NCI-H1092 (cell line): ENCODE measurements around the gene CBARP.

Experiments
- DNase-seq: peaks from one replicate; lab custom pipeline; 2025; lab: John Stamatoyannopoulos, UW

CBARP gene, protein sequence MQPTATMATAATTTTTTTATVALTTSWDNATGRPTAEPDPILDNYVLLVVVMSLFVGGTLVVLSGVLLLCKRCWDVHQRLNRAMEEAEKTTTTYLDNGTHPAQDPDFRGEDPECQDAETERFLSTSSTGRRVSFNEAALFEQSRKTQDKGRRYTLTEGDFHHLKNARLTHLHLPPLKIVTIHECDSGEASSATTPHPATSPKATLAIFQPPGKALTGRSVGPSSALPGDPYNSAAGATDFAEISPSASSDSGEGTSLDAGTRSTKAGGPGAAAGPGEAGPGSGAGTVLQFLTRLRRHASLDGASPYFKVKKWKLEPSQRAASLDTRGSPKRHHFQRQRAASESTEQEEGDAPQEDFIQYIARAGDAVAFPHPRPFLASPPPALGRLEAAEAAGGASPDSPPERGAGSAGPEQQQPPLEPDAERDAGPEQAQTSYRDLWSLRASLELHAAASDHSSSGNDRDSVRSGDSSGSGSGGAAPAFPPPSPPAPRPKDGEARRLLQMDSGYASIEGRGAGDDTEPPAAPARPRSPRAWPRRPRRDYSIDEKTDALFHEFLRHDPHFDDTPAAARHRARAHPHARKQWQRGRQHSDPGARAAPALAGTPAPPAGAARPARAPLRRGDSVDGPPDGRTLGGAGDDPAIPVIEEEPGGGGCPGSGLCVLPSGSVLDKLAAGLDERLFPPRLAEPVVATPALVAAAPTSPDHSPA

DNA sequence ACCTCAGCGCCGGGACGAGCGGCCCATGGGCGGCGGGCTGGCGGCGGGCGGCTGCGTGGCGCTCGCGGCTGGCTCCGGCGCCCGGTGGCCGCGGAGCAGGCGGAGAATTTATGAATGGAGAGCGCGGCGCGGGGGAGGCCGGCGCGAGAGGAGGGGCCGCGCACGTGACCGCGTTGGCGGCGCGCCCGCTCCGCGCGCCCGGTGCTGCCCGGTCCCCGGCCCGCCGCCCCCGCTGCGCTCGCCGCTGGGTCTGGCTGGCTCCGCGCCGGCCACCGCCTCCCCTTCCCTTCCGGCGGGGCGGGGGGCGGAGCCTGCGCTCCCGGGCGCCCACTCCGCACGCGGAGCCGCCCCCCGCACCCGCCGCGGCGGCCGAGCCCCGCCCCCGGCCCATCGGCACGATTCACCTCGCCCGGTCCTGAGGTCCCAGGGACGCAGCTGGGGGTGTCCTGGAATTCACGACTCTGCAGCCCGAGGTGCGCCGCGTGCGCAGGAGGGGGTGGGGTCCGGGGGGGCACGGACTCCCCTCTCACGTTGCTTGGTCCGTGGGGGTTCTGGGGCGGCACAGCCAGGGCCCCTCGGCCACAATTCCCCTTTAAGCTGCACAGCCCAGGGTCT is at the start of gene CBARP:
Gene CBARP (minus strand): TSS at position 252 of the 615 bp plus-strand sequence. CDS start 1,905 bp downstream, outside the sequence.
- no peak for DNase-seq

DNA sequence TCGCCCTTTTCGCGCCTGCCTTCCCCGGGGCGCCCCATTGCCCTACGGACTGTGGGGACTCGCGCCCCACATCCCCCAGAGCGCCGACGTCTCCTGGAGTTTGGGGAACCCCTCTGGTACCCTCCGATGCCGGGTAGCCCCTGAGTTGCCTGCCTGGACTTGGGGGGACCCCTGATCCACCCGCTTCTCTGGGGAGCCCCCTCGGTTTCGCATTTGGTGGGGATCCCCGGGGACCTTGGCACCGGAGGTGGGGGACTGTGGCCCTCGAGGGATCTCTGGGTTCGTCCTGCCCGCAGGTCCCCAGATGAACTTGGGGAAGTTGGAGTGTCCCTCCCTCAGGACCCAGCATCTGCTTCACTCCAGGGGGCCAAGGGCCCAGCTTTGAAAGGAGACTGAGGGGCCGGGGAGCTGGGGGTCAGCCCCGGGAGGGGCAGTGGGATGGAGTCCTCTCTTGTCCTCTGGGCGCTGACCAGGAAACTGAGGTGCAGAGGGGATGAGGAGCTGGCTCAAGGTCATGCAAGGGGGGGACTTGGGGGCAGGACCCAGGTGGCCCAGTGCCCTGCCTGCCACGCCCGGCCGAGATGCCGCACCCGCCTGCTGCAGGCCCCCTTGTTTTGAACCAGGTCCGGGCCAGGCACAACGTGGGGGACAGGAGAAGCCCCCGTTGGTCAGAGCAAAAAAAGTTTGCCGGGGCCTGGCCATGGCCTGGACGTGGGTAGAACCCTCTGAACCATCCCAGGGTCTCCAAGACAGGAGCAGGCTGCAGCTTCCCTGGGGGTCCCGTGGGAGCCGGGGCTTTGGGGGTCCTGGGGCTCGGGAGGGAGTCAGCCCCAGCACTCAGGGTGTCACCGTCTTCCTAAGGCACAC is 48.9 kb upstream of the CBARP start:
- no peak for DNase-seq

- DNase-seq: no peak
These were observed 48.0 kb upstream of the CBARP start, which contains the start of gene EFNA2 for GRCh38 chr19:1285737-1286360. Gene EFNA2 (plus strand): TSS chr19:1285873. CDS start chr19:1286169, 296 bp downstream.

DNA sequence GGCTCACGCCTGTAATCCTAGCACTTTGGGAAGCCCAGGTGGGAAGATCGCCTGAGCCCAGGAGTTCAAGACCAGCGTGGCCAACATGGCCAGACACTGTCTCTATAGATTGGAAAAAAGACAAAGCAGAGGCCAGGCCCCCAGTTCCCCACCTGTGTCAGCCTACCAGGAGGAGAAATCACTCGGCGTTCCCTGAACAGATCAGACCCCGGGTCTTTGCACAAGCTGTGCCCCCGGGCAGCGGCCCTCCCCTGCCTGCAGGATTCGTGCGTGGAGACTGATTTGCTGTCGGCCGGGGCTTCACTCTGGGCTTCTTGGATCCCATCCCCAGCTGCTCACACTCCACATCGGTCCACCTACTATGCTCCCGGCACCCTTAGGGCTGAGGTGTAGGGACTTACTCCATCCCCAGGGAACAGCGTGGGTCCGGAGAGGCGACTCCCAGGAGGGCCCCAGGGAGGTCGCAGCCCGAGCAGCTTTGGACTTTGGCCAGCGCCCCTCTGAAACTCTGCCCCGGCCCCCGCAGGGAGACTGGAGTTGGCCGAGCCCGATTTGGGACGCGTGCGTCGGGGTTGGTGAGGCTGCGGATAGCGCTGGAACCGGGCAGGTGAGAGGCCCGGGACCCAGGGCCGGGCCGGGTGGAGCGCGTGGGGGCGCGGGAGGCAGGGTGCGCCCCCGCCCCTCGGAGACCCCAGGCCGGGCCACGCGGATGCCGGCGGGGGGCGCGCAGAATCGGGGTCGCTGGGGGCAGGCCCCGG is 47.4 kb upstream of the CBARP start:
- DNase-seq: no peak

- no peak for DNase-seq
These were observed 46.6 kb upstream of the CBARP start for GRCh38 chr19:1284293-1284978.

DNA sequence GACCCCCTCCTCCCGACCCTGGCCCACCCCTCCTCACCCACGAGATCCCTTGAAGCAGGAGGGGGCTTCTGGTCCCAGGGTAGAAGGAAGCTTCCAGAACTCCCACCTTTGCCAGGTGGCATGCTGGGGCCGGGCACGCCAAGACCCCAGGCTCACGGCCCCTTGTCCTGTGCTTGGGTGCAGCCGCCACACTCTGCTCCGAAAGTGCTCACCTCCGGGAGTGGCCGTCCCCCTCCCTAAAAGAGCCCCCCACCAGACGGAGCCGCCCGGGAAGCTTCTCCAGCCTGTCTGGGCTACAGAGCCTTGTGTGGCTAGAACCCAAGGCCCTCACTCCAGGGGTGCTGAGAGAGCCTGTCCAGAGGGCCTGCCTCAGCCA is 46.1 kb upstream of the CBARP start:
- no peak for DNase-seq

DNA sequence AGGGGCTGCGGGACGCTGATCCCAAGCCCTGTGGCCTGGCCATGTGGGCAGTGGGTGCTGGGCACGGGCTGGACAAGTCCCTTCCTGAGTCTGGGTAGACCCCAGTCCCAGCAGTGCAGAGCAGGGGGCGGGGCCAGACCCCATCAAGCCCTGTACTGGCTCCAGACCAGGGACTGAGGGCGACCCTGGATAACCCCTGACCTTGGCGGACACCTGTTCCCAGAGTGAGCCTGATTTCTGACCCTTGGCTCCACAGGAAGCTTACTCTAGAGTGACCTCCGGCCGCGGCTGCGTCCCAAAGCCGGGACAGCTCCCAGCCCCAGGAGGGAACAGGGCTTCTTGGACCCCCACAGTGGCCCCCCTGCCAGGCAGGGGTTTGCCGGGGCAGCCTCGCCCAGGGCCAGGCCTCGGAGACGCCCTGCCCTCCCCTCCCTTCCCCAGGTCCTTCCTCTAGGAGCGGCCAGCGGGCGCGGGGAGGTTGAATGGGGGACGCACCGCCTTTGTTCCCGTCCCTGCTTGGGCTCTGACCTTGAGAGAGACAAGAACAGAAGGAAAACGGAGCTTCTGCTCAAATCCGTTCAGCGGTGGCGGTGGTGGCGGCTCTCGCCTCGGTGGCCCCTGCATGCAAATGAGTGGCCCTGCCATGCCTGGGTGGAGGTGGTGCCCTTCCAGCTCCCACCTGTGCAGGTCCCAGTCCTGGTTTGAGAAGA is 45.6 kb upstream of the CBARP start:
- no peak for DNase-seq

- no peak for DNase-seq
These were observed 44.9 kb upstream of the CBARP start for GRCh38 chr19:1282588-1283206.

- no peak for DNase-seq
These were observed 43.9 kb upstream of the CBARP start for GRCh38 chr19:1281569-1282287.

- DNase-seq: no peak
These were observed 43.1 kb upstream of the CBARP start for GRCh38 chr19:1280636-1281568.

DNA sequence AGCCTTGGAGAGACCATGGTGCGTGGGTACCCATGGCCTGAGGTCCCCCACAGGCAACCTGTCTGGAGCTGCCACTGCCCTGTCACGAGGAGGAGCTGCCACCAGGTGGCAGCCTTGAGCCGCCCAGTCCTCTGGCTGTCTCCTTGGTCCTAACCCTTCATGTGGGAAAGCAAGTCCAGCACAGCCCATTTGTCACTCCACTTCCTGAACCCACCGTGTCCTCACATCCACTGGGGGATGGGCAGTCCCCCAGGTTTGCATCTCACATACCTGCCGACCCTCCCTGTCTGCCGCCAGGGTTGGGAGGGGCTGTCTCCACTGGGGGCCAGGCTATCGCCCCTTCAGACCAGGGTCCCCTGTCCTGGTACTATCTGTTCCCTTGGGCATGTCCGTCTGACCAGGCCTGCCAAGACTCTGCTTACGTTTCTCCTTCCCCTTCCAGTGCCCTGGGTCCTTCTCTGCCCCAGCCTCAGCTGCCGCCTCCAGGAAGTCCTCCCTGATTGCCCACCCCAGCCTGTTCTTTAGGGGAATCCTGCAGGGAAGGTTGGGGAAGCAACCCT is 42.1 kb upstream of the CBARP start:
- DNase-seq: peak; percentile 54

DNA sequence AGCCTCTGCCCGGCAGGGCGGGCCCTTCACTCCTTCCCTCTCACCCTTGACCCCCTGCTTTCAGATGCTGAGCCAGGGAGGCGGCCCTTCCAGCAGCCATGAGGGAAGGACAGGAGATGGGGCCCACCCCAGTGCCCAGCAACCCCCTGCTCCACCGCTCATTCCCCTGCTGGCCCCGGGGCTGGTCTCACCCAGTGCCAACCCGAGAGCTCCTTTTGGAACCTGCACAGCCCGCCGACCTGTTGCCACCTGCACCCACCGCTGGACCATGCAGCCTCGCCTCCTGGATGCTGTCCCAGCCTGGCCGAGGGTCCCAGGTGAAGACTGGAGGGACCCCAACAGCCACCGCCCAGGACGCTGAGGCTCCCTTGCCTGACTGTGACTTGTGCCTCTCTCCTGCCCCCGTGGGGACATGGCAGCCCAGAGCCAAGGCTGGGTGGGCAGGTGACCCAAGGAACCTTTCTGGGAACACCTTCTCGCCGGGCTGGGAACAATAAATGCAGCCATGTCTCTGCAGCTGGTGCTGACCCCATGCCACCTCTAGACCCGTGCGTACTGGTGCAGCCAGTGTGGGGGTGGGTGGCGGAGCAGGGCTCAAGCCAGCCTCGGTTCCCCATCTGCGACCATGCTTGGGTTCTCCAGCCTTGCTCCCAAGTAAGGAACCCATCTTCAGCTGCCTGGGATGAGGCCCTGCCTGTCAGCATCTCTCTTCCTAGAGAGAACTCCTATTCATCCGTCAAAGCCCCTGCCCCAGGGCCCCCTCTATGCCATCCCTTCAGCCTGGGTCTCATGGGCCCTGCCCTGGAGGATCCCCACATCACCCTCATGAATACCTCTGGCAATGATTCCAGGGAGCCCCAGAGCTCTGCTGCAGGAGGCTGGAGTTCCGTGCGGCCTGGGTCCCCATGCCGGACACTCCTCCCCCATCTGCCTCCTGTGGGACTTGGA is 41.2 kb upstream of the CBARP start:
- no peak for DNase-seq

DNA sequence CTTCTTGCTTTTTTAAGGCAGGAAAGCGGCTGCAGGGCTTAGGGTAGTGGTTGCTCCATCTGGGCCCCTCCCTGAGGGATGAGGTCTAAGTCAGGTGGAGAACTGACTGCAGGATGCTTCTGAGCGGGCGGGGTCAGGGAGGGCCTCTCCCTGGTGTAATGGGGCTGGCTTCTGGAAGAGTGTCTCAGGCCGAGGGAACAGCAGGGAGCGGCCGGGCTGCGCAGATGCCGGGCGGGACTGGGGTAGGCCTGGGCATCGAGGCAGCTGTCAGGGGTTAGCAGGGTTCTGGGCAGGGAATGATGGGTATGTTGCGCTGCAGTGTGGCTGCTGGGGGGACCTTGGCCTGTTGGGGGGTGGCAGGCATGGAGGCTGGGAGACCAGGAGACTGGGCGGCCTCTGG is 40.3 kb upstream of the CBARP start:
- no peak for DNase-seq

DNA sequence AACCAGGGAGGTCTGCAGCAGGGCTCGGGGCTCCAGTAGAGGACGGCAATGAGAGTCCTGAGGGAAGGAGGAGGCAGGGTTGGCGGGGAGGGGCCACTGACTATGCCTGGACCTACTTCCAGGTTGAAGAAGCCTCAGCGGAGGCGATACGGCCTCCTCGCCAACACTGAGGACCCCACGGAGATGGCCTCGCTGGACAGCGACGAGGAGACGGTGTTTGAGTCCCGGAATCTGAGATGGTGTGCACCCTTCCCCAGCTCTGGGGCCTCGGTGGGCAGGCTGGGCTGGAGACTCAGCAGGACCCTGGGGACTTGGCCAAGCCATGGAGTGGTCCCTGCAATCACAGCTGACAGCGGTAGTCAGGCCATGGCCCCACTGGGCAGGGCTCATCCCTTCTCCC is 39.3 kb upstream of the CBARP start:
- DNase-seq: no peak

DNA sequence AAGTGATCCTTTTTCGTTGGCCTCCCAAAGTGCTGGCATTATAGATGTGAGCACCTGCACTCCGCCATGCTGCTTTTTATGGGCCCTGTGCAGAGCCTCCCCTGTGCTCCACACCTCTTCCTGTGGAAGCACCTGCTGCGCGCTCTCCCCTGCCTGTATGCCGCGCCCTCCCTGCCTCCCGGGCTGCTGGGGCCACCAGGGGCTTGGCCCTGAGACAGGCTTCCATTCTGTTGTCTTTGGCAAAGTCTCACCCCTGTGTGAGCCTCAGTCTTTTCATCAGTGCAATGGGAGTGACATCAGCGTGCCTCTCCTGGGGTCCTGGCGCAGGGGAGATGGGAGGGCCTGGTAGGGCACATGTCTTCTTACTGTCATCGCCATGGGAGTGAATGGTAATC is 38.8 kb upstream of the CBARP start:
- no peak for DNase-seq
